PC-9 (cell line): ENCODE results near the gene UST. TPM values are rescaled to one million over a fixed set of nuclear protein-coding genes. Genes with fewer than 3 reads are reported as not detected.

ENCODE experiments used
- BruUV-seq: library from RNA; stranded (reverse); fragments of 400-500 nt; replicated peaks from 2 replicates; lab custom pipeline; 2021; lab: Mats Ljungman, UMichigan
- CTCF ChIA-PET: fragments of 300-600 bp; sonication (Branson Sonifier 250); formaldehyde crosslinking; loops from one replicate; lab custom pipeline; 2022; ENCODE audit warnings: antibody characterized with exemption; lab: Charles Lee
- POLR2A ChIA-PET: fragments of 300-600 bp; sonication (Branson Sonifier 250); formaldehyde crosslinking; loops from one replicate; lab custom pipeline; 2022; ENCODE audit warnings: antibody characterized with exemption; ENCODE audit not compliant: unreplicated experiment; lab: Charles Lee
- DNase-seq, 2 experiments: peaks; one replicate each; pipeline versions ENCODE4 v3.0.0 to v3.0.0-alpha.2; 2015 to 2022; ENCODE audit warnings: mixed read lengths in 1 of 2
- H2AFZ ChIP-seq: fragments of 200-600 bp; sonication (generic); 2 replicates; pipeline ENCODE4 v1.8.1; 2017; ENCODE audit warnings: antibody characterized with exemption
- H3F3A ChIP-seq: fragments of 200-600 bp; sonication (generic); 2 replicates; pipeline ENCODE4 v1.8.1; 2017; ENCODE audit warnings: antibody characterized with exemption, mild to moderate bottlenecking, low read depth; ENCODE audit not compliant: insufficient read depth
- H3K27ac ChIP-seq: fragments of 200-600 bp; sonication (generic); 2 replicates; pipeline ENCODE4 v1.6.1; 2016; ENCODE audit warnings: mixed run types
- H3K27me3 ChIP-seq: fragments of 200-600 bp; sonication (generic); 2 replicates; pipeline ENCODE4 v1.6.1; 2016; ENCODE audit warnings: low read depth, mixed run types; ENCODE audit not compliant: insufficient read depth
- H3K36me3 ChIP-seq: fragments of 200-600 bp; sonication (generic); 2 replicates; pipeline ENCODE4 v1.6.1; 2016; ENCODE audit warnings: low read depth, mixed run types
- H3K4me1 ChIP-seq: fragments of 200-600 bp; sonication (generic); replicated peaks from 2 replicates; pipeline ENCODE4 v1.6.1; 2016; ENCODE audit warnings: mixed run types; ENCODE audit not compliant: insufficient read depth
- H3K4me2 ChIP-seq: fragments of 200-600 bp; sonication (generic); 2 replicates; pipeline ENCODE4 v1.6.1; 2017; ENCODE audit warnings: mixed run types
- H3K4me3 ChIP-seq: fragments of 200-600 bp; sonication (generic); 2 replicates; pipeline ENCODE4 v1.6.1; 2016; ENCODE audit warnings: mixed run types
- H3K79me2 ChIP-seq: fragments of 200-600 bp; sonication (generic); 2 replicates; pipeline ENCODE4 v1.6.1; 2017; ENCODE audit warnings: low read depth, mixed run types
- H3K9me2 ChIP-seq: fragments of 200-600 bp; sonication (generic); 2 replicates; pipeline ENCODE4 v1.8.1; 2017; ENCODE audit warnings: mild to moderate bottlenecking; ENCODE audit not compliant: insufficient read depth
- H3K9me3 ChIP-seq: fragments of 200-600 bp; sonication (generic); 2 replicates; pipeline ENCODE4 v1.8.1; 2016; ENCODE audit warnings: low read depth; ENCODE audit not compliant: insufficient read depth
- H4K20me1 ChIP-seq: fragments of 200-600 bp; sonication (generic); 2 replicates; pipeline ENCODE4 v1.8.1; 2017; ENCODE audit not compliant: insufficient read depth
- CTCF ChIP-seq: fragments of 200-600 bp; sonication (generic); conservative IDR thresholded peaks from 2 replicates; pipeline ENCODE4 v1.6.1; 2017; ENCODE audit warnings: mixed run types, antibody characterized with exemption, mild to moderate bottlenecking, moderate library complexity
- EZH2 ChIP-seq: fragments of 200-600 bp; sonication (generic); IDR thresholded peaks from 2 replicates; pipeline ENCODE4 v1.8.0; 2017; ENCODE audit warnings: antibody characterized with exemption, low read depth
- intact Hi-C: fragments of 100-400 bp; cut with micrococcal nuclease; formaldehyde crosslinking; loops from one replicate; pipeline ENCODE4 v1.10.0; 2022; ENCODE audit not compliant: unreplicated experiment
- total RNA-seq: library from RNA; stranded (reverse); gene quantifications from 2 replicates; pipeline ENCODE4 v1.2.3, GENCODE V29; 2021

UST gene
- total RNA-seq, 1 experiment from 2014 or later = 4.2 TPM

- H3K4me2 ChIP-seq = no peak overlapping the region
- H3K79me2 ChIP-seq = no peaks in the 10 kb centered on the region
- no peak overlapping the region for H3K27ac ChIP-seq
- TF ChIP-seq CTCF = no peak
- TF ChIP-seq EZH2 = no peak
- no TSS peak for BruUV-seq
- ChIA-PET POLR2A (no interaction called here), CTCF (no interaction called here)
- no peaks in the 10 kb centered on the region for H3K27me3 ChIP-seq
- no peaks in the 10 kb centered on the region for H3K4me1 ChIP-seq
- no peak for DNase-seq
- H3F3A ChIP-seq = no peaks in the 10 kb centered on the region
- no peaks in the 10 kb centered on the region for H3K9me2 ChIP-seq
- H3K4me3 ChIP-seq = no peak overlapping the region
- H3K9me3 ChIP-seq = no peaks in the 10 kb centered on the region
- intact Hi-C loops = no loop called here
- no peak overlapping the region for H2AFZ ChIP-seq
- no peaks in the 10 kb centered on the region for H4K20me1 ChIP-seq
- no peaks in the 10 kb centered on the region for H3K36me3 ChIP-seq
Observed at GRCh38 chr6:148881593-148882311, 134.9 kb downstream of the UST start.

DNA sequence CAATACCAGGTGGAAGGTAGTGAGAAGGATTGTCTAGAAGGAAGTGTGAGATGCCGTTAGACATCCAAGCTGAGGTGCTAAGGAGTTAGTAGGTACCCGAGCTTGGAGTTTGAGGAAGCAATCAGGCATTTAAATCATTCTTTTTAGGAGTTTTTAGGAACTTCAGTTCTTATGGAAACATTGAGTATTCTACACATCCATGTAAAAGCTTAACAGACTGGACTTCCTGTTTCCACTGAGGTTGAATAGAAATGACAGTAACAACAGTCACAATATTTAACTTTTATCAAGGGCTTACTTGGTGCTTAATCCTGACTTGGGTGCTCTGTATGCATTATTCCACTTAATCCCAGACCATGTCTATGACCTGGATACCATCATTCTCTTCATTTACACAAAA is 136.4 kb downstream of the UST start:
- intact Hi-C loops = no loop called here
- Histone ChIP-seq H3K27me3 (no peaks in the 10 kb centered on the region), H3K79me2 (no peaks in the 10 kb centered on the region), H3K4me3 (no peak overlapping the region), H3K4me1 (no peaks in the 10 kb centered on the region), H3K9me2 (no peaks in the 10 kb centered on the region), H3K9me3 (no peaks in the 10 kb centered on the region), H3K27ac (no peak overlapping the region), H2AFZ (no peak overlapping the region), H4K20me1 (no peaks in the 10 kb centered on the region), H3K36me3 (no peaks in the 10 kb centered on the region), H3K4me2 (no peak overlapping the region), H3F3A (no peaks in the 10 kb centered on the region)
- BruUV-seq = no TSS peak
- POLR2A ChIA-PET = no interaction called here
- CTCF ChIA-PET = no interaction called here
- no peak for DNase-seq
- no peak for TF ChIP-seq CTCF
- no peak for TF ChIP-seq EZH2

GRCh38 chr6:148884461-148884860 is 137.6 kb downstream of the UST start:
- BruUV-seq = no TSS peak
- Histone ChIP-seq H3K36me3 (no peaks in the 10 kb centered on the region), H3K9me3 (no peaks in the 10 kb centered on the region), H3K79me2 (no peaks in the 10 kb centered on the region), H2AFZ (no peak overlapping the region), H3F3A (no peaks in the 10 kb centered on the region), H4K20me1 (no peaks in the 10 kb centered on the region), H3K4me1 (no peaks in the 10 kb centered on the region), H3K4me2 (no peak overlapping the region), H3K4me3 (no peak overlapping the region), H3K9me2 (no peaks in the 10 kb centered on the region), H3K27me3 (no peaks in the 10 kb centered on the region), H3K27ac (no peak overlapping the region)
- TF ChIP-seq CTCF (no peak), EZH2 (no peak)
- DNase-seq = no peak
- ChIA-PET POLR2A (no interaction called here), CTCF (no interaction called here)
- intact Hi-C loops = no loop called here
